GM21529 (cell line): Measurements from ENCODE around the gene CD24.
A peak's percentile ranks its signal among the peaks of the same experiment; 100 is the strongest.
"Not testable (repeated sequence)": the region's sequence is repeated elsewhere in the genome, so short reads cannot be mapped to it uniquely, and the experiment has no call there.

Source experiments
- ATAC-seq: cut with Tn5 transposase; IDR thresholded peaks from one replicate; pipeline ENCODE4 v1.9.1; 2021; ENCODE audit not compliant: unreplicated experiment

Gene CD24

GRCh38 chr6:106974336-106974998 lies at the start of gene CD24:
TSS of gene CD24 (minus strand) at chr6:106974729. CDS start at chr6:106974646, 83 bp downstream.
- peak; percentile 12 for ATAC-seq

- no peak for ATAC-seq
These were observed 47.1 kb upstream of the CD24 start for GRCh38 chr6:107021446-107022185.

- no peak for ATAC-seq
These were observed 45.7 kb upstream of the CD24 start for GRCh38 chr6:107020239-107020638.

GRCh38 chr6:107019628-107020027 lies 45.1 kb upstream of the CD24 start:
- ATAC-seq, result not testable (repeated sequence)

GRCh38 chr6:107019047-107019446 lies 44.5 kb upstream of the CD24 start:
- no peak for ATAC-seq

- ATAC-seq, result no peak
These were observed 35.0 kb upstream of the CD24 start for GRCh38 chr6:107009499-107009898.

GRCh38 chr6:106997392-106998158 lies 23.0 kb upstream of the CD24 start:
- ATAC-seq, result no peak

GRCh38 chr6:106995640-106996039 lies 21.1 kb upstream of the CD24 start:
- no peak for ATAC-seq

GRCh38 chr6:106989737-106990136 lies 15.2 kb upstream of the CD24 start:
- ATAC-seq, result not testable (repeated sequence)

- ATAC-seq, result no peak
These were observed 14.1 kb upstream of the CD24 start for GRCh38 chr6:106988664-106989063.

- no peak for ATAC-seq
These were observed 7.4 kb upstream of the CD24 start for GRCh38 chr6:106981926-106982325.

GRCh38 chr6:106980926-106981325 lies 6.4 kb upstream of the CD24 start:
- no peak for ATAC-seq

- ATAC-seq, result no peak
These were observed 4.9 kb upstream of the CD24 start for GRCh38 chr6:106979435-106979884.

GRCh38 chr6:106977246-106977645 lies 2.7 kb upstream of the CD24 start:
- ATAC-seq, result no peak

GRCh38 chr6:106976270-106976669 lies 1.7 kb upstream of the CD24 start:
- no peak for ATAC-seq

GRCh38 chr6:106975738-106976064 lies 1.2 kb upstream of the CD24 start:
- ATAC-seq, result no peak

GRCh38 chr6:106974999-106975737 lies 639 bp upstream of the CD24 start:
- peak; percentile 69 for ATAC-seq

GRCh38 chr6:106973836-106974335 lies 643 bp downstream of the CD24 start:
- no peak for ATAC-seq

GRCh38 chr6:106973018-106973835 lies 1.3 kb downstream of the CD24 start:
- ATAC-seq, result no peak

- no peak for ATAC-seq
These were observed 2.0 kb downstream of the CD24 start for GRCh38 chr6:106972500-106972899.
